Mucosa of gallbladder (tissue), 1 donor: ENCODE measurements around the gene LSMEM2. TPM values are rescaled to one million over a fixed set of nuclear protein-coding genes. Genes with fewer than 3 reads are reported as not detected.
"Not testable (repeated sequence)": the region's sequence is repeated elsewhere in the genome, so short reads cannot be mapped to it uniquely, and the experiment has no call there.

Experiments
- DNase-seq: peaks from one replicate; pipeline ENCODE4 v3.0.0-alpha.2; 2020; ENCODE audit warnings: low spot score
- total RNA-seq: library from RNA; stranded (reverse); gene quantifications from one replicate; pipeline ENCODE4 v1.2.1, GENCODE V29; 2021
- donor health status: DM: no; HTN: no; CAD: no.

Gene LSMEM2
- total RNA-seq, 1 donor from 2014 or later, result 0.95 TPM

DNA sequence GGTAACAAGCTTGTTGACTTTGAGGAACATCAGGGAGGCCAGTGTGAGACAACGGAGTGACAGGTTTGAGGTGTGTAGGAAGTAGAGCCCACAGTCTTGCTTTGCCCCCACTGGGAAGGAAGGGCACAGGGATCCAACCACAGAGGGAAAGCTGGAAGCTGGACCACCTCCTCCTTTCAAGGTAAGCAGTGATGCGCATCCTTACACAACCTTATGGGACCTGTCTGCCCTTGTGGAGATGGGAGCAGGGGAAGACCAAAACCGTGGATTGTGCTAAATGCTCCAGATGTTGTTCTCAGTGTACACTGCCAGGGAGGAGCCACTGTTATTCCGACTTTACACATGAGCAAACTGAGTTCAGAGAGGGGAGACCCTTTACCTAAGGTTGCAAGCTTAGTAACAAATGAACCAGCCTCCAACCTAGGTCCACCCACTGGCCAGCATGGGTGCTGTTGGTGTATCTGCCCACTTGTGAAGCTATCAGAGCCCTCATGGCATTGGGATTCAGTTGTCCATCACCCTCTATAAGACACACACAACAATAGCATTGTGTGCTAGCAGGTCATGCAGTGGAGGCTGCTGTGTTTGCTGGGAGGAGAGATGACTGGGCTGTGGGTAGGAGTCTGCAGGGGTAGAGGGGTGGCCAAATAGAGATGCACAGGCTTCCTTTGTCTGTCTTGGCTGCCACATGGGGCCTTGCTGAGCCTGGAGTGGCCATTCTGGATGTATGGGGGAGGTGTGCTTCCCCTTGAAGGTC lies 586 bp upstream of the LSMEM2 start:
- no peak for DNase-seq

DNA sequence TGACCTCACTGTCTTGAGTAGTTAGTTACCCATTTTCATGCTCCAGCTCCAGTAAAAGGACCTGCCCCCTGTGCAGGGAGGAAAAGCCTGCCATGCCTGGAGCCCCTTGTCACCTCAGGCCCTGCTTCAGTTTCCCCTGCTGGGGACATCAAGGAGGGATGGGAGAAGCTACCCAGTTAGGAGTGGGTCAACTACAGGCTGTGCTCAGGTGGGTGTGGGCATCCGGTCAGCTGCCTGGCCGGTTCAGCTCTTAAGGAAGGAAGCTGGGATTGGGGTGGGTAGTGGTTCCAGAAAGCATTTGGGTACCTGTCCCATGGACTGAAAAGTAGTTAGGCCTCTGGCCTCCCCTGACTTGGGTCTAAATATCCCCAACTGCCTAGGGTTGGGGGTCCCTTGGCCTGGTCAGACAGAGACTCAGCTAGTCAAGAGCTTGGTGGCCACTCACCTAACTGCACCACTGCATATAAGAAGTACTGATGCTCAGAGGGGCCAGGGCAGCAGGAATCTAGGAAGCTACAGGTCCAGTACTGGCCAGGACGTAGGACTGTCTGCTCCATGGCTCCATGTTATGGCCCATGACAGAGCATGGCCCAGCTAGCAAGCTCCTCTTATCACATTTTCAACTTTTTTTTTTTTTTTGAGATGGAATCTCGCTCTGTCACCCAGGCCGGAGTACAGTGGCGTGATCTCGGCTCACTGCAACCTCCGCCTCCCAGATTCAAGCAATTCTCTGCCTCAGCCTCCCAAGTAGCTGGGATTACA lies 549 bp downstream of the LSMEM2 start:
- DNase-seq, result no peak

- not testable (repeated sequence) for DNase-seq
Observed at GRCh38 chr3:50284121-50284520, 5.2 kb downstream of the LSMEM2 start.

DNA sequence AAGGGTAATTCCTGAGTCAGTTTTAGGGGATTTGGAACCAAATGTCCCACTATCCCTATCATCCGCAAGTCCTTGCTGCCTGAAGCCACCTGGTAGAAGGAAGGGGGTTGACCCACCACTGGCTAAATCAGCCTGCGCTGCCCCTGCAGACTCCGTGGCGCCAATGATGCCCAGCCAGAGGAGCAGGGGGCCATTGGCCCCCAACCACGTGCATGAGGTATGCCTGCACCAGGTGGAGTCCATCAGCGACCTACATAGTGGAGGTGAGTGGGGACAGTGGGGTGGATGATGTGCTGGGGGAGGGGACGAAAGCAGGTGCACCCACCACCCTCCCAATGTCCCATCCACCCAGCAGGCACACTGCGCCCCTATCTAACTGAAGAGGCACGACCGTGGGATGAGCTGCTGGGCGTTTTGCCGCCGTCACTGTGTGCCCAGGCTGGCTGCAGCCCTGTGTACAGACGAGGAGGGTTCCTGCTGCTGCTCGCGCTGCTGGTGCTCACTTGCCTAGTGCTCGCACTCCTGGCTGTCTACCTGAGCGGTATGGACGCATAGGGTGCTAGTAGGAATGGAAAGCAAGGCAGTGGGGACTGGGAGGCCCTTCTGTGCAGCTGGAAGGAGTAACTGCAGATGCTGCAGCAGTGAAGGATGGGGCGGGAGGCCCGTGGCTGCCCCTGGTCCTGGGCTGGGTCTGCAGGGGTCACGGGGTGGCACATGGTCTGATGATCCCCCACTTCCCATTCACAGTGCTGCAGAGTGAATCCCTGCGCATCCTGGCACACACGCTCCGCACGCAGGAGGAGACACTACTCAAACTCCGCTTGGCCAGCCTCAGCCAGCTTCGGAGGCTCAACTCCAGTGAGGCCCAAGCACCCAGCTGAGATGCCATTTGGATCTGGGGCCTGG lies 7.7 kb downstream of the LSMEM2 start:
- DNase-seq, result no peak

DNA sequence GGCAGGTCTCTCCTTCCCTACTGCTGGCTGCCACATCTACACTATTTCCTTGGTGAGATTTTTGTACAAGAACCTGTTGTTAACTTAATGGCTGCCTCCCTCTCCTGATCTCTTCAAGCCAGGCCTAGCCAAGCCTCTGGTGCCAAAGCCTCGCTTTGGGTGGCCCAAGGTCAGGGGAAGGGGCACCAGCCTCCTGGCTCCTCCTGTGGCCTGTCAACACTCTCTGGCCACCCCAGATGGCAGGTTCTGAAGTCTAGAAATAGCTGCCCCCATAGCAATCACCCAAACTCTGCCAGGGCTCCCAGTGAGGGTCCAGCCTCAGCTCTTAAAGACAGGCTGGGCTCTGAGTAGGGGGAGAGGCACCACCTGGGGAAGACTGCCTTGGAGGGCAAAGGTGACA lies 8.4 kb downstream of the LSMEM2 start:
- no peak for DNase-seq

GRCh38 chr3:50288387-50289007 lies 9.6 kb downstream of the LSMEM2 start:
- DNase-seq, result no peak

DNA sequence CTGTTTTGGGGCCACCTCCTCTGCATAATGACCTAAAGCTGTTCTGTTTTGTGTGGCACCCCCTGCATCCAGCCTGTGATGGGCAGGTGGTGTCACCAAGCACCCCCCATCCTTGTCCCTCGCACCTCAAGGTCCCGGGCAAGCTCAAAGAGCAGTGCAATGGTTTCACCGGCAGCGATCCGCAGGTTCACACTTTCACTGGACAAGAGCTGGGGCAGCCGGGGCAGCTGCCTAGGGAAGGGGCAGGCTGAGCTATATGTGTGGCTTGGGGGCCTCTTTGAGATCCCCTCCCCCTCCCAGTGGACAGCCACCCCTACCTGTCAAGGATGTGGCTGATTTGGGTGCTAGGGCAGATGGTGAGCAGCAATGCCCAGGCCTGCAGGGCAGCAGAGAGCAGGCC lies 10.2 kb downstream of the LSMEM2 start:
- DNase-seq, result no peak

DNA sequence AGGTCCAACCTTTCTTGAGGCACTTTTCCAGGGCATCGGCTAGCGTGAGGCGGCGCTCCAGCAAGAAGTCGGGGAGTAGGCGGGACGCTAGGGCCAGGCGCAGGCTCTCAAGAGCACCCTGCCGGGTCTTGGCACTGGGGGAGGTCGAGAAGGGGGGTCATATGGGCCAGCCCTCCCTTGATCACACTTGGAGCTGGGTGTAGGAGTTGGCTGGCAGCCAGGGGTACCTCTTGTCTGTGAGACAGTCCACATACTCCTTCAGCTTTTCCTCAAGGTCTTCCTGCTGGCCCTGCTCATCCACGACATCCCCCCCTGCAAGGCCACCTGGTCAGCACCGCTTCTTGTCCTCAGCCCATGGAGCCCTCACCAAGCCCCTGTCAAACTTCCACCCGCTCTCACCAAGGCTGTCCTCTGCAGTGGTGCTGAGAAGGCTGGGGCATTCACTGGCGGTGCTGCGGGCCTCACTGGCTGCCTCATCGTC lies 11.3 kb downstream of the LSMEM2 start:
- no peak for DNase-seq

DNA sequence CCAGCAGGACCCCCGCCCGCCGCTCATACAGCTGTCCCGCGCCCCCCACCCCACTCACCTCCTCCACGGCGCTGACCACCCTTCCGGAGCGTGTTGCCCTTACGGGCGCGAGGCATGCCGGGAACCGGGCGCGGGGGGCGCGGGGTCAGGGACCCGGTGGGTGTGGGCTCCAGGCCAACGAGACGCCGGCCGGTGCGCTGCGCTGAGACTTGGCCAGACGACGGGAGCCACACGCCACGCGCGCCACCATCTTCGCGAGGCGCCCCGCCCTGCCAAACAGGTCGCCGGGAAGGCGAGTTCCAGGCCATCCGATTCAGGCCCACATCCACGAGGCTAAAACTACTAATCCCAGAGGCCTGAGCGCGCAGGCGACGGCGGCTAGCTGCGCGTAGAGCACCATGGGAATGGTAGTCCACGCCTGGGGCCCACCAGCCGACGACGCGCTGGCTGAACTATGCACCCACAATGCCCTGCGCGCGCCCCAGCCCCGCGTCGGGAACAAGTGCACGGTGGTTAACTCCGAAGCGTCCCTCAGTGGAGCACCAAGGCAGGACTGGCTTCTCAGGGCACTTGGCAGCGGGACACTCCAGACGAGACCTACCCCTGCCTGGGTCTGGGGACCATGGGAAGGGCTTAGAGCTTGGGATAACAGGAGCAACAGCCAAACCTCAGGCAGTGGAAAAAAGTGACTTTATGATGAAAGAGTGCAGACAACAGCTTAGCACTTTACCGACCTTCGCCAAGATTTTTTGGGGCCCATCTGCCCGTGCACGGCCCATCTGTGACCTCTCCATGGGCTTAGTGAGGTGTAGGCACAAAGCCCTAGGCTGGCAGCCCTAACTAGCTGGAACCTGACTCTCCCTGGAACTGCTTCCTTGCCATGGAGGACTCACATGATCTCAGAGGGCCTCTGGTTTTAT lies 13.5 kb downstream of the LSMEM2 start, which contains the start of gene IFRD2:
TSS of gene IFRD2 (minus strand) at position 271 of the 920 bp plus-strand sequence. CDS start at position 116, 155 bp downstream.
- peak; percentile 99 for DNase-seq

DNA sequence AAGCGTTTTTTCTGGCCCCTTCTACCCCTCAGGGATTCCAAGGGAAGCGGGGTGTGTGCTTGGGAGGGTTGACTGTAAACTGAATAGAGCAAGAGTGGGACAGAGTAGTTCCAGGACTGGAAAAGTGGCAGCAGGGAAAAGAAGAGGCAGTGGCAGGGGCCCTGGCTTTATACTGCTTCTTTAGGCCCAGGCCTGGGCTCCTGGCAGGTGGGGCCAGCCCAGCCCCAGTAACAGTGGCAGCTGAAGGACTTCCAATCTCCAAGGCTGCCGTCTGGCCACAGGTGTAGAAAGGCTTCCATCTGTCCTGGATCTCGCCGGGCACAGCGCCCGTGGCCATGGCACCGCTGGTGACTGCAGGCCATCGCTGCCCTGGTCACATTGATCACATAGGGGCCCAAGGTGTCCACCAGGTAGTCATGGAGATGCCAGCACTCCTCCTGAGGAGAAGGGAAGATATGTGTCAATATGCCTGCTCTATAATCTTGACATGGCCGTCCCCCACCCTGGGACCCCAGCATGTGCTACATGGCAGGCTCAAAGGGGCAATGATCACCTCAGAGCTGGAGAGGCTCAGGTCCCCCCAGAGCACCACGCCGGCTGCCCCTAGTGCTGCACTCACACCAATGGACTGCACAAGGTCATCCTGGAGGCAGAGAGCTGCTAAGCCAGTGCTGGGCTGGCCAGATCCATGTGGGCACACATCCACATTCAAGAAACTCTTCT lies 14.4 kb downstream of the LSMEM2 start:
- DNase-seq, result no peak

GRCh38 chr3:50294089-50294488 lies 15.2 kb downstream of the LSMEM2 start:
- DNase-seq, result no peak

DNA sequence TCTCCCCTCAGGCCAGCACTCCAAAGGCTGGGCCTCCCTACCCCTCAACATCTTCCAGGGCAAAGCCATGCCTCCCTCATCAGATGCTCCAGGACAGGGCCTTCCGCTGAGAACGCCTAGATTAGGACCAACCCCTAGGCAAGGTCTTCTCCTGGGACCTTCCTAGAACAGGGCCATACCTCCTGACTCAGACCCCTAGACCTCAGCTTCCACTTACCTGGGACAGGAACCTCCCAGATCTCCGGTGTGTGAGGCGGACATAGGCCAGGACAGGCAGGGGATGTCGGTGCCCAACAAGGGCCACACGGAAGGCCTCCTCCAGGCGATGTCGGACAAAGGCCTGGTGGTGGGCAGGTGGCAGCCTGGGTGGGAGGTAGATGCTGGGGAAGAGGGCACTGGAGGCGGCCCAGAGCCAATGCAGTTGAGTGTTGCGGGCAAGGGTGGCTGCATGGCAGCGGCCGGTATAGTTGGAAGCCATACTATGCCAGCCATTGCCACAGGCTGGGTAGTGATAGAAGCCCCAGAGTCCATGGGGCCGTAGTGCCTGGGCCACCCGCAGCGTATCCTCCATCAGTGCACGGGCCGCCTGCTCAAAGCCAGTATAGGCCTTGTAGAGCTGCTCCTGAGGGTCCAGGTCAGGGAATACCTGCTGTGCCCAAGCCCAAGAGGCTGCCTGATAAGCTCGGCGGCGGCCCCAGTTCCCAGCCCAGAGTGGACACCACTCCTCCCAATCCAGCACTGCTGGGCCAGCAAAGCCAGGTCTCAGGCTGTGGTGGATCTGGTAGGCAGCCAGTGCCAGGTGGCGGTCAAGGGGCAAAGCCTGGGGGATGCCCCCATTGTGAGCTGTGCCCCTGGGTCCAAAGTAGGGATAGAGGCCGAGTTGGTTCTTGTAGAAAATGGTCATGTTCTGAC lies 15.9 kb downstream of the LSMEM2 start:
- DNase-seq, result no peak

GRCh38 chr3:50295553-50296431 lies 16.9 kb downstream of the LSMEM2 start:
- no peak for DNase-seq

GRCh38 chr3:50296721-50297383 lies 18.0 kb downstream of the LSMEM2 start:
- DNase-seq, result no peak

DNA sequence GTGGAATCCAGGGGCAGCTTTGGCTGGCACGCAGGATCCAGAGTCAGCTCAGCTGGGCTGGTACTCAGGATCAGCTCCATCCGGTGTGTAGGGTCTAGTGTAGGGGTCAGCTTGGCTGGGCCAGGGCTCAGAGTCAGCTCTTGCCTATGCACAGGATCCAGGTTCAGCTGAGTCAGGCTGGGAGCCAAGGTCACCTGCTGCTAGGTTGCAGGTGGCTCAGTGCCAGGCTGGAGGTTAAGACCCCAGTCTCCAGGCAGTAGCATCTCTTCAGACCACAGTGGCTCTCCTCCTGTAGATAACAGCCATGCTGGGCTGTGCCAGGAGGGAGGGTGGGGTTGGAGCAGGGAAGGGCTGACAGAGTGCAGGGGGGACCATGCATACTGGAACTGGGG lies 18.5 kb downstream of the LSMEM2 start:
- no peak for DNase-seq

GRCh38 chr3:50297896-50298725 lies 19.2 kb downstream of the LSMEM2 start:
- no peak for DNase-seq
